ENCODE data around the gene TRPM5.

The TRPM5 gene

DNA sequence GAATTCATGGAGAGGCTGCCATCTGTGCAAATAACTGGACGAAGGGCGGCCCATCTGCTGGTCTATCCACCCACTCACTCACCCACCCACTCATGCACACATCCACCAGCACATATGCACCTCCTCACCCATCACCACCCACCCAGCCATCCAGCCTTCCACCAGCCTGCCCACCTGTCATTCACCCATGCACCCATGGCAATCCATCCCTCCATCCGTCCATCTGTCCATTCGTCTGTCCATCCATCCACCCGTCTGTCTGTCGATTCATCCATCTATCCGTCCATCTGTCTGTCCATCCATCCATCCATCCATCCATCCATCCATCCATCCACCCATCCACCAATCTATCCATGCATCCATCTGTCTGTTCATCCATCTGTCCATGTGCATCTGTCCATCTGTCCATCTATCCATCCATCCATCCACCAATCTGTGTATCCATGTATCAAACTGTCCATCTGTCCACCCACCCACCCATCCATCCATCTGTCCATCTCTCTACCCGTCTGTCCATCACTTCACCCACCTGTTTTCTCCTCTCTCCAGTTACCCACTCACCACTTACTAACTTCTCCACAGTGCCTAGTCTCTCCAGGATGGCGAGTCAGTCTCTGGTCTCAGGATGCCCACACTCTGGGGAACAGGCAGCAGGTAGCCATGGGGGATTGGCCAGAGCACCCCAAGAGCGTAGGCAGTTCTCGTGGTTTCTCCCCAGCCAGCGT lies 8.9 kb downstream of the TRPM5 start:
- DNase-seq = no peak

DNA sequence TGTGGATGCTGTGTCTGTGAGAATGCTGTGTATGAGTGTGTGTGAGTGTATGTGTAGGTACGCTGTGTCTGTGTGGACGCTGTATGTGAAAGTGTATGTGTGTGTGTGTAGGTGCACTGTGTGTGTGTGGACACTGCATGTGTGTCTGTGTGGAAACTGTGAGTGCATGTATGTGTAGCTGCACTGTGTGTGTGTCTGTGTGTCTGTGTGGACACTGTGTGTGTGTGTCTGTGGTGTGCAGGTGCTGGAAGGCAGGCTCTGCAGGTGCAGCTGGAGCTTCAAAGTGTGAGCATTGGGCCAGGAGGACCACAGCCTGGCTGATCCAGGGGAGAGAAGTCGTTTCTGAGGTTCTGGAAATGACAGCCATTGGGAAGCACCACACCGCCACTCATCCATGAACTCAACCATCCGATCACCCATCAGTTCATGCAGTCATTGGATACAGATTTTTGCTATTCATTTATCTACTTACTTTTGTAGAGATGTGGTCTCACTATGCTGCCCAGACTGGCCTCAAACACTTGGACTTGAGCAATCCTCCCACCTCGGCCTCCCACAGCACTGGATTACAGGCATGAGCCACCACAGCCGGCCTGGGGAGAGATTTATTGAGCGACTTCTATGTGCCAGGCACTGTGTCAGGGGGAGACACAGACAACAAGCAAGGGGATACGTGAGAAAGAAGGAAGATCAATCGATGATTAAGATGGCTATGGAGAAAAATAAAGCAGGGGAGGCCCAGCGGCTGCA lies 9.6 kb downstream of the TRPM5 start:
- no peak for DNase-seq

DNA sequence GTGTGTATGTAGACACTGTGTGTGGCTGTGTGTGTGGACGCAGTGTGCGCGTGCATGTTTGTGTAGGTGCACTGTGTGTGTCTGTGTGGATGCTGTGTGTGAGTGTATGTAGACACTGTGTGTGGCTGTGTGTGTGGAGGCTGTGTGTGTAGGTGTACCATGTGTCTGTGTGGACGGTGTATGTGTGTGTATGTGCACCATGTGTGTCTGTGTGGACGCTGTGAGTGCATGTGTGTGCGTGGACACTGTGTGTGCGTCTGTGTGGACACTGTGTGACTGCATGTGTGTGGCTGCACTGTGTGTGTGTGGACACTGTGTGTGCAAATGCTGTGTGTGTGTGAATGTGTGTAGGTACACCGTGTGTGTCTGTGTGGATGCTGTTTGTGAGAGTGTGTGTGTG lies 10.3 kb downstream of the TRPM5 start:
- no peak for DNase-seq

DNA sequence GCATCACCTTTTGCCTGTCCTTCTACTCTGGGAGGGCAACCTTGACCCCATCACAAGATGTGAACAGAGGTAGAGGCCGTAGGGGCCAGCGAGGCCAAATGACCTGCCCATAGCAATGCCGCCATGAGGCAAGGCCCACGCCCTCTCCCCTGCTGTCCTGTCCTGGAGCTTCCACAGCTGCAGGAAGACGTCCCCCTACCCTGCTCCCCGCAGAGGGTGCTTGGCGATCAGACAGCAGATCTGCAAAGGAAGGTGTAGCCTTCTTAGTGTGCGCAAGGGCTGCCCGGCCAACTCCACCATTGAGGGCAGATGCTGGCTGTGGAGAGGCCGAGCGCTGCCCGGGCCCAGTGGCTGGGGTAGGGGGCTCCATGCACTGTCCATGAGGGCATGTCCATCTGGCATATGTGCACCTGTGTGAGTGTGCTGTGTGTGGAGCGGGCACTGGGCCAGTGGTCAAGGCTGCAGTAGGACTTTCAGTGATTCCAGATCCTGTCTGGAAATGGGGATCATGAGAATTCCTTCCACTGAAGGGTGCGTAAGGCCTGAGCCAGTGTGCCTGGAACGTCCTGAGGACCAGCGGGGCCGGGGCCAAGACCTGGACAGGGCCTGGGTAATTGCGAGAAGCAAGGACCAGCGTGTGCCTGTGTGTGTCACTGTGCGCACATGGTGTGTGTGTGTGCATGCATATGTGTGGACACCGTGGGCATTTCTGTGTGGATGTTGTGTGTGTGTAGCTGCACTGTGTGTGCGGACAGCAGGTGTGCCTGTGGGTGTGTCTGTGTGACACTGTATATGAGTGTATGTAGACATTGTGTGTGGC lies 11.0 kb downstream of the TRPM5 start:
- DNase-seq = no peak

- no peak for DNase-seq
These were observed 11.7 kb downstream of the TRPM5 start for GRCh38 chr11:2432628-2433071.

DNA sequence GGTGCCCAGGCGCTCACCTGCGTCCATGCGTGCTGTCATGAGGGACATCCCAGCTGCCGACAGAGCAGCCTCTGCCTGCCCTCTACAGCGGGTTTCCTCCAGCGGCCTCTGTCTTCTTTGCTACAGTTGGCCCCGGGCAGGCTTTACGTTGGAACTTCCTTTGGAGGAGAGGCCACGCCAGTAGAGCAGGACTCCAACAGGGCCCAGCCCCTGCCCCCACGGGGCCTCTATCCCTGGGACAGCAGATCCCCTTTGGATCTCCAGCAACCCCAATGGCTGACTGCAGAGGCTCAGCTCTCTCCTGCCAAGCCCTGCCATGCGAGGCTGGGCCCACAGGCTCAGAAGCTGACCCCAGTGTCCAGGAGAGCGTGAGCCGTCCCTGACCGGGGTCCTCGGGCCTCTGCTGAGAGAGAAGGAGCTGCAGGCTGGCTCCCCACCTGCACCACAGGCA lies 12.1 kb downstream of the TRPM5 start:
- DNase-seq = no peak

DNA sequence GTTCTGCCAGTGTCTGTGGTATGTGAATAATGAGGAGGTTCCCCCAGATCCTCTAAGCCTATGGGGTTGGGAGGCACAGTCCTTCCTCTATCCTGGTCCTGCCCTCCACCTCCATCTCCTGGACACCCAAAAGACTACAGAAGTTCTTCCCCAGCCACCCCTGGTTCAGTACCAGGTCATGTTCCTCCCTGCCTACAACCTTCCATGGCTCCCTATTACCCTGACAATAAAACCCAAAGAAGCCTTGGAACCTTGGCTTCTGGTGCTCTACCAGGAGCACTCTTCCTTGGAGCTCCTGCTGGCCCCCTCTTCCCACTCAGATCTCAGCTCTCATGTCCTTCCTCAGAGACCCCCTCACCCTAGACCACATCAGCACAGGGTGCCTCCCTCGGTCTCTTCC lies 12.9 kb downstream of the TRPM5 start:
- no peak for DNase-seq

- DNase-seq = no peak
These were observed 16.0 kb downstream of the TRPM5 start for GRCh38 chr11:2428322-2428795.

- DNase-seq = no peak
These were observed 16.5 kb downstream of the TRPM5 start for GRCh38 chr11:2427721-2428321.

GRCh38 chr11:2426826-2427521 lies 17.3 kb downstream of the TRPM5 start:
- DNase-seq = no peak

- no peak for DNase-seq
These were observed 18.1 kb downstream of the TRPM5 start for GRCh38 chr11:2426221-2426620.

DNA sequence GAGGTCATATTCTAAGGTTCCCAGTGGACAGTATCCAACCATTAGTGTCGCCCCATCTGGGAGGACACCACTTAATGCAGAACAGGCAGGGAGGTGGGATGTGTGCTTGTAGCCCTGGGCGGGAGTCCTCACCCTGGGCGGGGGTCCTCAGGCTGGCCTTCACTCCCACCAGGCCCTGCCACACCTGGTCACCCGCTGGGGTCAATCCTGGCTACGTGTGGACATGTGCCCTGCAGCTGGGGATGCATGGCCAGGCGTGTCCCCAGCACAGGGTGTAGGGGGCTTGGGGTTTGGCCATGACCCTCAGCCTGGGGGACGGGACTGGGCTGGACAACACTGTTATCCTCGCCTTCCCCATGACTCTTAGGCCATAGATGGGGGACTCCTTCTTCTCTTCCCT lies 18.8 kb downstream of the TRPM5 start:
- DNase-seq = no peak

- DNase-seq = no peak
These were observed 19.4 kb downstream of the TRPM5 start for GRCh38 chr11:2424811-2425495.

- DNase-seq = no peak
These were observed 20.9 kb downstream of the TRPM5 start for GRCh38 chr11:2423157-2424025.

DNA sequence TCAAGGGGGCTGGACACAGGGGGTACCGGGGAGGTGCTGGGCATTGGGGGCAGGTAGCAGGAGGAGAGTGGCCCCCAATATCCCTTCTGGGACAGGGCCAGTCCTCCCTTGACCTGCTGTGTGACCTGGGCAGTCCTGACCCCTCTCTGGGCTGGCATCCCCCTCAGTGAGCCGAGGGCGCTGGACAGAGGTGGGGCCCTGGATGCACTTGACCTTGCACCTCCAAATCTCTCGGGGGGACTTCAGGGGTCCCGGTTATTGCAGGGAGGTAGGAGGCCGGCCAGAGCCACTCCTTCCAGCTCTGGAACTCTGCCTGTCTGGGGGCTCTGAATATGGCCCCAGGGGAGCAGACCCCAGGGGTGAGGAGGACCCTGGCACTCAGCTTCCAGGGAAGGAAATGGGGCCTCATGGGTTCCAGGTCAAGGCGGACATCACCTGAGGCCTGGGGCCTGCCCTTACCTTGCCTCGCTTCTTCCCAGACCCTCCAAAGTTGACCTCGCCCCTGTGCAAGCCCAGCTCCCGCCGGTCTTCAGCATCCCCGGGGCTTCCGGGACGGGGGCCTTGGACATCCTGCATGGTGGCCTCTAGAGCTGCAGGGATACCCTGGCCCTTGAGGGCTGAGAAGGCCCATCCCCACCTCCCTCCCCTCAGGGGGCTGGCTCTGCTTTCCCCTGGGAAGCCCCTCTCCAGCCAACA lies 21.7 kb downstream of the TRPM5 start:
- no peak for DNase-seq

GRCh38 chr11:2421996-2422395 lies 22.3 kb downstream of the TRPM5 start:
- no peak for DNase-seq

GRCh38 chr11:2421226-2421994 lies 22.9 kb downstream of the TRPM5 start:
- no peak for DNase-seq

DNA sequence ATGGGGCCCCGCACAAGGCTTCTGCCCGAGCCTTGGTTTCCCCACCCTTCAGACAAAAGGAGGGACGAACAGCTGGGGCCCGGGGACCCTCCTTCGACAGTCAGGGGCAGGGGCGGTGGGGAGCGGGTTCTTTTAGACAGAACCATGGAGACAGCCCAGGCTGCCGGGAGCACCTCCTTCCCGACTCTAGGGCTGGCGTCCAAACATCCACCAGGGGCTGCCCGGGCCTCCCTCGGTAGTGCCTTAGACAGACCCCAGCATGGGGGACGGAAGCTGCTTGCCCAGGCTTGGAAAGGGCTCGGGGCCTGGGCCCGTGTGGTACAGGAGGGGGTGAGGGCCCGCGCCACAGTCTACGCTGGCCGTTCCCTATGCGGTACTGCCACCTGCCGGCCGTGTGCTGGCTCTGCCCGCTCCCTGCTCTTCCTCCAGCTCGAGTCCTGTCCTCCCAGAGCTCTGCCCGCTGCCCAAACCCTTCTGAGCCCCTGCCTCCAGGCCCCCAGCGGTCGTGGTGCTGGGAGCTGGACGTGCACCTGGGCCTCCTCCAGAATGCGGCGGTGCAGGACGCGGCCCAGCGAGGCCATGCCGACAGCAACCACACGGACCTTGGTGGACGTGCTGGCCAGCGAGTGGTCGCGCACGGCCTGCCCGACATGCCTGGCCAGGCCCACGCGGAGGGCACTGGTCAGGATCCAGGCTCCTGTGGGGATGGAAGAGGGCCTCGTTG lies 23.6 kb downstream of the TRPM5 start:
- DNase-seq = peak; percentile 89
